ENCODE data around the gene CCNJ.

DNA sequence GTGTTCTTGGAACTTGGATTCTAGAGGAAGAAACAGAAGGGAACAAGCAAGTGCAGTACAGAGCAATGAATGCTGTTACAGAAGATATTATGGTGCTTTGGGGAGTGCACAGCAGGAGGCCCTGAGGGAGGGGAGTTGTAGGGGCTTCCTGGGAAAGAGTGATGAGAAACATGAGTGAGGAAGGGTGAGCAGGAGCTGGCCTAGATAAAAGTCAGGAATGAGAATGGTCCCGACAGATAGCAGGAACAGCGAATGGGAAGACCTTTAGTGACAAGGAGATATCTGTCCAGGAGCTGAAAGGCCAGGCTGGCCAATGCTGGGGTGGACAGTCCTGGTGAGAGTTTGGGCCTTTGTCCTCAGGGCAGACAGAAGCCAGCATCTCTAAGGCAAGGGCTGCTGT, 20.6 kb upstream of the CCNJ start:
- TF ChIP-seq, protein P1, sequence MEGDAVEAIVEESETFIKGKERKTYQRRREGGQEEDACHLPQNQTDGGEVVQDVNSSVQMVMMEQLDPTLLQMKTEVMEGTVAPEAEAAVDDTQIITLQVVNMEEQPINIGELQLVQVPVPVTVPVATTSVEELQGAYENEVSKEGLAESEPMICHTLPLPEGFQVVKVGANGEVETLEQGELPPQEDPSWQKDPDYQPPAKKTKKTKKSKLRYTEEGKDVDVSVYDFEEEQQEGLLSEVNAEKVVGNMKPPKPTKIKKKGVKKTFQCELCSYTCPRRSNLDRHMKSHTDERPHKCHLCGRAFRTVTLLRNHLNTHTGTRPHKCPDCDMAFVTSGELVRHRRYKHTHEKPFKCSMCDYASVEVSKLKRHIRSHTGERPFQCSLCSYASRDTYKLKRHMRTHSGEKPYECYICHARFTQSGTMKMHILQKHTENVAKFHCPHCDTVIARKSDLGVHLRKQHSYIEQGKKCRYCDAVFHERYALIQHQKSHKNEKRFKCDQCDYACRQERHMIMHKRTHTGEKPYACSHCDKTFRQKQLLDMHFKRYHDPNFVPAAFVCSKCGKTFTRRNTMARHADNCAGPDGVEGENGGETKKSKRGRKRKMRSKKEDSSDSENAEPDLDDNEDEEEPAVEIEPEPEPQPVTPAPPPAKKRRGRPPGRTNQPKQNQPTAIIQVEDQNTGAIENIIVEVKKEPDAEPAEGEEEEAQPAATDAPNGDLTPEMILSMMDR (IDR thresholded peaks at IDR 0.05) = no peak
- TF ChIP-seq POLR2AphosphoS5 (IDR thresholded peaks at IDR 0.05; ENCODE audit: low read depth, low read length) = no peak
- no peak for TF ChIP-seq SIN3A (IDR thresholded peaks at IDR 0.05; ENCODE audit: borderline replicate concordance, insufficient read depth, low read depth, low read length)
- TF ChIP-seq, protein P2, sequence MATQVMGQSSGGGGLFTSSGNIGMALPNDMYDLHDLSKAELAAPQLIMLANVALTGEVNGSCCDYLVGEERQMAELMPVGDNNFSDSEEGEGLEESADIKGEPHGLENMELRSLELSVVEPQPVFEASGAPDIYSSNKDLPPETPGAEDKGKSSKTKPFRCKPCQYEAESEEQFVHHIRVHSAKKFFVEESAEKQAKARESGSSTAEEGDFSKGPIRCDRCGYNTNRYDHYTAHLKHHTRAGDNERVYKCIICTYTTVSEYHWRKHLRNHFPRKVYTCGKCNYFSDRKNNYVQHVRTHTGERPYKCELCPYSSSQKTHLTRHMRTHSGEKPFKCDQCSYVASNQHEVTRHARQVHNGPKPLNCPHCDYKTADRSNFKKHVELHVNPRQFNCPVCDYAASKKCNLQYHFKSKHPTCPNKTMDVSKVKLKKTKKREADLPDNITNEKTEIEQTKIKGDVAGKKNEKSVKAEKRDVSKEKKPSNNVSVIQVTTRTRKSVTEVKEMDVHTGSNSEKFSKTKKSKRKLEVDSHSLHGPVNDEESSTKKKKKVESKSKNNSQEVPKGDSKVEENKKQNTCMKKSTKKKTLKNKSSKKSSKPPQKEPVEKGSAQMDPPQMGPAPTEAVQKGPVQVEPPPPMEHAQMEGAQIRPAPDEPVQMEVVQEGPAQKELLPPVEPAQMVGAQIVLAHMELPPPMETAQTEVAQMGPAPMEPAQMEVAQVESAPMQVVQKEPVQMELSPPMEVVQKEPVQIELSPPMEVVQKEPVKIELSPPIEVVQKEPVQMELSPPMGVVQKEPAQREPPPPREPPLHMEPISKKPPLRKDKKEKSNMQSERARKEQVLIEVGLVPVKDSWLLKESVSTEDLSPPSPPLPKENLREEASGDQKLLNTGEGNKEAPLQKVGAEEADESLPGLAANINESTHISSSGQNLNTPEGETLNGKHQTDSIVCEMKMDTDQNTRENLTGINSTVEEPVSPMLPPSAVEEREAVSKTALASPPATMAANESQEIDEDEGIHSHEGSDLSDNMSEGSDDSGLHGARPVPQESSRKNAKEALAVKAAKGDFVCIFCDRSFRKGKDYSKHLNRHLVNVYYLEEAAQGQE (IDR thresholded peaks at IDR 0.05; ENCODE audit: insufficient read depth in 1 of 2, low read depth in 2 of 2, low read length in 1 of 2) = no peak
- TF ChIP-seq TCF7L2 (IDR thresholded peaks at IDR 0.05; ENCODE audit: low read depth, low read length) = no peak

All from Panc1 (cell line).